ENCODE data around the gene ANKRD36C.
"Not testable (repeated sequence)": the region's sequence is repeated elsewhere in the genome, so short reads cannot be mapped to it uniquely, and the experiment has no call there.

The ANKRD36C gene

DNA sequence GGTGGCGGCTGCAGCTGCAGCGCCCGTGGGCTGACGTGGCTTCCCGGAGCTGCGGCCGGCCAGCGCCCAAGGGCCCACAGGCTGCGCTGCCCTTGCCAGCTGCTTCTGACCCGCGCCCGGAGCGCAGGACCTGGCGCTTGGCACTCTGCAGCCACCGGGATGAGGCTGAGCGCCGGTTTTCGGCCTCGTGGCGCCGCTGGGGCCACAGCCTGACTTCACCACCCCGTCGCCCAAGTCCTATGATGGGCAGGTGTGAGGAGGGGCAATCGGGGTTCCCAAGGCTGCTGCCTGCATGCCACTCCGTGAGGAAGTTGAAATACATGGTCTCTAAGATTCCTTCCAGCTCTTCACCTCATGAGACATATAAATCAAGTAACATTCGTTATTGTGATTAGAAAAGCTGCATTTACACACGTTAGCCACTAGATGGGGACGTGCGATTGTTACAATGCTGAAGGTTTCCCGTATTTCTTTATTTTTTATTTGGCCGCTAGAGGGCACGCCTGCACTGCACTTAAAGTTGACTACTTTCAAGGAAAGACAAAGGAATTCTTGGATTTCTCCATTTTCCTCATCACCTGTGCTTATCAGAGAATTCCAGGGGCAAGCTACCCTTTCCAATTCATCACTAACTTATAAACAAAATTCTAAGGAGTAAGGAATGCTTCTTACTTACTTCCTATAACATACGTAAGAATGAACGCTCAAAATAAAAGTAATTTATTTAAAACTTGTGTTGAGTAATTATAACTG lies 1.1 kb upstream of the ANKRD36C start:
- DNase-seq, result not testable (repeated sequence)

- DNase-seq, result not testable (repeated sequence)
Measured at GRCh38 chr2:95992102-95992501, 478 bp upstream of the ANKRD36C start.

- DNase-seq, result not testable (repeated sequence)
Measured at GRCh38 chr2:95990884-95991283, 740 bp downstream of the ANKRD36C start.

GRCh38 chr2:95951662-95952061 lies 40.0 kb downstream of the ANKRD36C start:
- DNase-seq, result not testable (repeated sequence)

DNA sequence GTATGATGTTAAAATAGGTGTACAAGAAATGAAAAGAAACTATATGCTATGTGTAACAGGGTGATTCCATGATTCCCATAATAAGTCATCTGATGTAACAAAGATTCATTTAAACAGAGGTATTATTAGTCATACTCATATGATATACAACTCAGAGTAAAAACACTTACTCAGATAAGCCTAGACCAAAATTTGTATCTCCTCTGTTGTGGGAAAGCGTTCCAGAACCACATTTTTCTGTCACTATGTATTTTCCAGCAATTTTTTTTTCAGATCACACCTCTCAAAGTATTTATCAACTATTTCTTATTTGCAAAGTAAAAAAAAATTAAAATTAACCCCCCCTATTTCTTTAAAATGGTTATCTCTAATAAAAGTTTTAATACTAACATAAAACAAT lies 43.6 kb downstream of the ANKRD36C start:
- DNase-seq, result not testable (repeated sequence)

- not testable (repeated sequence) for DNase-seq
Measured at GRCh38 chr2:95939947-95940346, 51.7 kb downstream of the ANKRD36C start.

GRCh38 chr2:95930740-95931139 lies 60.9 kb downstream of the ANKRD36C start:
- not testable (repeated sequence) for DNase-seq

DNA sequence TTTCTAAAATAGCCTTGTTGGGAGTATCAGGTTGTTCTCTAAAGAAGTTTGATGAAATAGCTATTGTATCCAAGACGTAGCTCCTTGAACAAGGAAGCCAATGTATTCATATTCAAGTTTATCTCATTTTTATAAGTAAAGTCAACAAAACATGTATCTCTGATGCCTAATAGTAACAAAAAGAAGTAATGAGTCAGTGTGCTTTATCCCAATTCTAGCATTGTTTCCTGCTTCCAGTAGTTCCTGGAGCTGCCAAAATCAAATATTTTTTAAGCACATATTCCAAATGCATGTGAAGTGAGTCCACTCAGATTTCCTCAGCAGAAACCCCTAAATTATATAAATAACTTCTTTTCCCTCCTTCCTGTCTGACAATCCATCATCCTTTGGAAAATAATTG lies 74.6 kb downstream of the ANKRD36C start:
- not testable (repeated sequence) for DNase-seq

DNA sequence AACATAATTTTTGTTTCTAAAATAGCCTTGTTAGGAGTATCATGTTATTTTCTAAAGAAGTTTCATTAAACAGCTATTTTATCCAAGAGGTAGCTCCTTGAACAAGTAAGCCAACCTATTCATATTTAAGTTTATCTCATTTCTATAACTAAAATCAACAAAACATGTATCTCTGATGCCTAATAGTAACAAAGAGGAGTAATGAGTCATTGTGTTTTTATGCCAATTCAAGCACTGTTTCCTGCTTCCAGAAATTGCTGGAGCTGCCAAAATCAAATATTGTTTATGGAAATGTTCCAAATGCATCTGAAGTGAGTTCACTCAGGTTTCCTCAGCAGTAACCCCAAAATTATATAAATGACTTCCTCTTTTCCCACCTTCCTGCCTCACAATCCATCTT lies 76.5 kb downstream of the ANKRD36C start:
- not testable (repeated sequence) for DNase-seq

- DNase-seq, result not testable (repeated sequence)
Measured at GRCh38 chr2:95911431-95911830, 80.2 kb downstream of the ANKRD36C start.

GRCh38 chr2:95894443-95894842 lies 97.2 kb downstream of the ANKRD36C start:
- DNase-seq, result not testable (repeated sequence)

- DNase-seq, result not testable (repeated sequence)
Measured at GRCh38 chr2:95867929-95868328, 123.7 kb downstream of the ANKRD36C start.

GRCh38 chr2:95867047-95867677 lies 124.5 kb downstream of the ANKRD36C start:
- DNase-seq, result not testable (repeated sequence)

GRCh38 chr2:95862121-95862520 lies 129.5 kb downstream of the ANKRD36C start:
- DNase-seq, result not testable (repeated sequence)

GRCh38 chr2:95836151-95836550 lies 155.5 kb downstream of the ANKRD36C start:
- DNase-seq, result no peak

DNA sequence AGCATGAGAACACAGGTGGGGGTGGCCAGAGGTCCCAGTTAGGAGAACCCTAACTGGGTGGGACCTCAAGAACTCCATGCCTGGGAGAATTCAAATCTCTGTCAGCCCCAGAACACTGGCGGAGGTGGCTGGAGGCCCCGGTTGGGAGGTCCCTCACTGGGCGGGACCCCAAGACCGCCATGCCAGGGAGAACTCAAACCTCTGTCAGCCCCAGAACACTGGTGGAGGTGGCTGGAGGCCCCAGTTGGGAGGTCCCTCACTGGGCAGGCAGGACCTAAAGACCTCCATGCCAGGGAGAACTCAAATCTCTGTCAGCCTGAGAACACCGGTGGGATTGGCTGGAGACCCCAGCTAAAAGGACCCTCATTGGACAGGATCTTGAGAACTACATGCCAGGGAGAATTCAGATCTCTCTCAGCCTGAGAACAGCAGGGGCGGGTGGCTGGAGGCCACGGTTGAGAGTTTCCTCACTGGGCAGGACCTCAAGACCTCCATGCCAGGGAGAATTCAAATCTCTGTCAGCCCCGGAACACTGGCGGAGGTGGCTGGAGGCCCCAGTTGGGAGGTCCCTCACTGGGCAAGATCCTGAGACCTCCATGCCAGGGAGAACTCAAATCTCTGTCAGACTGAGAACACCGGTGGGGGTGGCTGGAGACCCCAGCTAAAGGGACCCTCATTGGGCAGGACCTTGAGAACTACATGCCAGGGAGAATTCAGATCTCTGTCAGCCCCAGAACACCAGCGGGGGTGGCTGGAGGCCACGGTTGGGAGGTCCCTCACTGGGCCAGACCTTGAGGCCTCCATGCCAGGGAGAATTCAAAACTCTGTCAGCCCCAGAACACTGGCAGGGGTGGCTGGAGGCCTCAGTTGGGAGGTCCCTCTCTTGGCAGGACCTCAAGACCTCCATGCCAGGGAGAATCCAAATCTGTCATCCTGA lies 157.3 kb downstream of the ANKRD36C start:
- DNase-seq, result not testable (repeated sequence)

GRCh38 chr2:95824218-95824617 lies 167.4 kb downstream of the ANKRD36C start:
- DNase-seq, result not testable (repeated sequence)

- DNase-seq, result not testable (repeated sequence)
Measured at GRCh38 chr2:95817521-95817920, 174.1 kb downstream of the ANKRD36C start.

GRCh38 chr2:95813311-95813710 lies 178.3 kb downstream of the ANKRD36C start:
- DNase-seq, result not testable (repeated sequence)

- no peak for DNase-seq
Measured at GRCh38 chr2:95799892-95800291, 191.7 kb downstream of the ANKRD36C start.

- DNase-seq, result not testable (repeated sequence)
Measured at GRCh38 chr2:95799147-95799889, 192.3 kb downstream of the ANKRD36C start.

All from DMS79 (cell line).